ENCODE measurements around the gene GRIK5.

DNA sequence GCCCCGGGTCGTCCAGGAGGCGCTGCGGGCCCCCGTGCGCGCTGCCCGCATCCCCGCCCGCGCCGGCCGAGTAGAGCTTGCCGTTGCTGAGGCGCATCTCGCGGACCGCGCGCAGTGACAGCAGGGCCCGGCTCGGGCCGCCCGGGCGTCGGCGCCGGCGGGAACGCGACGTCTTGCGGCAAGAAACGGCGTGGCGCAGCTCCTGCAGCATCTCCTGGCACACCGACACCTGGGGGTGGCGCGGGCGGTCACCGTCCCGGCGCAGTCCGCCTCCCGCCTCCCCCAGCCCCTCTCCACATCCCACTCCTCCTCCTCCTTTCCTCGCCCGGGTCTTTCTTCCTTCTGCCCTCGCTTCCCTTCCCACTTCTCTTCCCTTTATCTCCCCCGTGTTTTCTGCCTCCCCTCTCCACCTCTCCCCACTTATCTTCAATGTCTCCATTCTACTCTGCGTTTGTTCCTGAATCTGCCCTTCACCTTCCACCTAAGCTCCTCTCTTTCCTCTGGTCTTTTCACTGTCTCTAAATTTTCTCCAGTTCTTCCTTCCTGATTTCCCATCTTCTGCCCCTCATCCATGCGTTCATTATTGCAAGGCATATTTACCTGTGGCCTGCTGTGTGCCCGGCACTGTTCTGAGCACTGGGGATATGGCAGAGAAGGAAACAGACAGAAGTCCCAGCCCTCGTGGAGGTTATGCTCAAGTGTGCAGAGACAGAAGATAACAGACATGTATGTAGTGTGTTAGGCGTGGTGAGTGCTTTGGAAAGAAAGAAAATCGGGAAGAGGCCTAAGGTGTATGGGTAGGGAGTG is 70.7 kb downstream of the GRIK5 start:
- TF ChIP-seq, protein P1, sequence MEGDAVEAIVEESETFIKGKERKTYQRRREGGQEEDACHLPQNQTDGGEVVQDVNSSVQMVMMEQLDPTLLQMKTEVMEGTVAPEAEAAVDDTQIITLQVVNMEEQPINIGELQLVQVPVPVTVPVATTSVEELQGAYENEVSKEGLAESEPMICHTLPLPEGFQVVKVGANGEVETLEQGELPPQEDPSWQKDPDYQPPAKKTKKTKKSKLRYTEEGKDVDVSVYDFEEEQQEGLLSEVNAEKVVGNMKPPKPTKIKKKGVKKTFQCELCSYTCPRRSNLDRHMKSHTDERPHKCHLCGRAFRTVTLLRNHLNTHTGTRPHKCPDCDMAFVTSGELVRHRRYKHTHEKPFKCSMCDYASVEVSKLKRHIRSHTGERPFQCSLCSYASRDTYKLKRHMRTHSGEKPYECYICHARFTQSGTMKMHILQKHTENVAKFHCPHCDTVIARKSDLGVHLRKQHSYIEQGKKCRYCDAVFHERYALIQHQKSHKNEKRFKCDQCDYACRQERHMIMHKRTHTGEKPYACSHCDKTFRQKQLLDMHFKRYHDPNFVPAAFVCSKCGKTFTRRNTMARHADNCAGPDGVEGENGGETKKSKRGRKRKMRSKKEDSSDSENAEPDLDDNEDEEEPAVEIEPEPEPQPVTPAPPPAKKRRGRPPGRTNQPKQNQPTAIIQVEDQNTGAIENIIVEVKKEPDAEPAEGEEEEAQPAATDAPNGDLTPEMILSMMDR (IDR thresholded peaks at IDR 0.05; ENCODE audit: borderline replicate concordance, extremely low read depth, low read length, poor library complexity, severe bottlenecking), result no peak
- no peak for TF ChIP-seq EZH2 (IDR thresholded peaks at IDR 0.05; ENCODE audit: borderline replicate concordance, low read depth, low read length, severe bottlenecking)
